ENCODE data around the gene CDH5. TPM values are rescaled to one million over a fixed set of nuclear protein-coding genes. Genes with fewer than 3 reads are reported as not detected.

CDH5 gene
- total RNA-seq, 1 experiment from 2014 or later = 0.28 TPM

GRCh38 chr16:66409156-66409555 is 42.7 kb downstream of the CDH5 start:
- ChIA-PET CTCF (no interaction called here), POLR2A (no interaction called here)
- DNase-seq (ENCODE audit: low spot score) = no peak
- Mint-ChIP-seq H3K27me3 (ENCODE audit: low read depth) (peaks cover 20% of the 10 kb centered on the region), H3K27ac (no peak overlapping the region), H3K9me3 (peaks cover 18% of the 10 kb centered on the region), H3K36me3 (no peaks in the 10 kb centered on the region), H3K4me1 (peaks cover 9% of the 10 kb centered on the region), H3K4me3 (no peak overlapping the region)
- TF ChIP-seq PRRX2 (CRISPR knock-in tag; IDR thresholded peaks at IDR 0.05) (no peak), GRHL2 (CRISPR knock-in tag; IDR thresholded peaks at IDR 0.05; ENCODE audit: insufficient replicate concordance, severe bottlenecking) (no peak), EMX1 (CRISPR knock-in tag; IDR thresholded peaks at IDR 0.05) (no peak), IRF2 (CRISPR knock-in tag; IDR thresholded peaks at IDR 0.05; ENCODE audit: borderline replicate concordance, low read depth) (no peak), ZNF423 (CRISPR knock-in tag; IDR thresholded peaks at IDR 0.05) (no peak), FOXJ3 (CRISPR knock-in tag; IDR thresholded peaks at IDR 0.05; ENCODE audit: borderline replicate concordance) (no peak), ZMAT4 (CRISPR knock-in tag; IDR thresholded peaks at IDR 0.05) (no peak), ZNF671 (CRISPR knock-in tag; IDR thresholded peaks at IDR 0.05) (no peak), NFATC4 (CRISPR knock-in tag; IDR thresholded peaks at IDR 0.05) (no peak), KAT7 (CRISPR knock-in tag; IDR thresholded peaks at IDR 0.05; ENCODE audit: borderline replicate concordance) (no peak), ETV6 (CRISPR knock-in tag; IDR thresholded peaks at IDR 0.05) (no peak), SOX15 (CRISPR knock-in tag; IDR thresholded peaks at IDR 0.05) (no peak), ZNF317 (CRISPR knock-in tag; IDR thresholded peaks at IDR 0.05; ENCODE audit: borderline replicate concordance, low read depth) (no peak)
- TF ChIP-seq, protein P1, sequence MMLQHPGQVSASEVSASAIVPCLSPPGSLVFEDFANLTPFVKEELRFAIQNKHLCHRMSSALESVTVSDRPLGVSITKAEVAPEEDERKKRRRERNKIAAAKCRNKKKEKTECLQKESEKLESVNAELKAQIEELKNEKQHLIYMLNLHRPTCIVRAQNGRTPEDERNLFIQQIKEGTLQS (CRISPR knock-in tag; conservative IDR thresholded peaks at IDR 0.05) = no peak
- TF ChIP-seq, protein P2, sequence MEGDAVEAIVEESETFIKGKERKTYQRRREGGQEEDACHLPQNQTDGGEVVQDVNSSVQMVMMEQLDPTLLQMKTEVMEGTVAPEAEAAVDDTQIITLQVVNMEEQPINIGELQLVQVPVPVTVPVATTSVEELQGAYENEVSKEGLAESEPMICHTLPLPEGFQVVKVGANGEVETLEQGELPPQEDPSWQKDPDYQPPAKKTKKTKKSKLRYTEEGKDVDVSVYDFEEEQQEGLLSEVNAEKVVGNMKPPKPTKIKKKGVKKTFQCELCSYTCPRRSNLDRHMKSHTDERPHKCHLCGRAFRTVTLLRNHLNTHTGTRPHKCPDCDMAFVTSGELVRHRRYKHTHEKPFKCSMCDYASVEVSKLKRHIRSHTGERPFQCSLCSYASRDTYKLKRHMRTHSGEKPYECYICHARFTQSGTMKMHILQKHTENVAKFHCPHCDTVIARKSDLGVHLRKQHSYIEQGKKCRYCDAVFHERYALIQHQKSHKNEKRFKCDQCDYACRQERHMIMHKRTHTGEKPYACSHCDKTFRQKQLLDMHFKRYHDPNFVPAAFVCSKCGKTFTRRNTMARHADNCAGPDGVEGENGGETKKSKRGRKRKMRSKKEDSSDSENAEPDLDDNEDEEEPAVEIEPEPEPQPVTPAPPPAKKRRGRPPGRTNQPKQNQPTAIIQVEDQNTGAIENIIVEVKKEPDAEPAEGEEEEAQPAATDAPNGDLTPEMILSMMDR (IDR thresholded peaks at IDR 0.05) = no peak
- TF ChIP-seq, protein P3, sequence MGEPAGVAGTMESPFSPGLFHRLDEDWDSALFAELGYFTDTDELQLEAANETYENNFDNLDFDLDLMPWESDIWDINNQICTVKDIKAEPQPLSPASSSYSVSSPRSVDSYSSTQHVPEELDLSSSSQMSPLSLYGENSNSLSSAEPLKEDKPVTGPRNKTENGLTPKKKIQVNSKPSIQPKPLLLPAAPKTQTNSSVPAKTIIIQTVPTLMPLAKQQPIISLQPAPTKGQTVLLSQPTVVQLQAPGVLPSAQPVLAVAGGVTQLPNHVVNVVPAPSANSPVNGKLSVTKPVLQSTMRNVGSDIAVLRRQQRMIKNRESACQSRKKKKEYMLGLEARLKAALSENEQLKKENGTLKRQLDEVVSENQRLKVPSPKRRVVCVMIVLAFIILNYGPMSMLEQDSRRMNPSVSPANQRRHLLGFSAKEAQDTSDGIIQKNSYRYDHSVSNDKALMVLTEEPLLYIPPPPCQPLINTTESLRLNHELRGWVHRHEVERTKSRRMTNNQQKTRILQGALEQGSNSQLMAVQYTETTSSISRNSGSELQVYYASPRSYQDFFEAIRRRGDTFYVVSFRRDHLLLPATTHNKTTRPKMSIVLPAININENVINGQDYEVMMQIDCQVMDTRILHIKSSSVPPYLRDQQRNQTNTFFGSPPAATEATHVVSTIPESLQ (CRISPR knock-in tag; IDR thresholded peaks at IDR 0.05) = no peak
- TF ChIP-seq, protein P4, sequence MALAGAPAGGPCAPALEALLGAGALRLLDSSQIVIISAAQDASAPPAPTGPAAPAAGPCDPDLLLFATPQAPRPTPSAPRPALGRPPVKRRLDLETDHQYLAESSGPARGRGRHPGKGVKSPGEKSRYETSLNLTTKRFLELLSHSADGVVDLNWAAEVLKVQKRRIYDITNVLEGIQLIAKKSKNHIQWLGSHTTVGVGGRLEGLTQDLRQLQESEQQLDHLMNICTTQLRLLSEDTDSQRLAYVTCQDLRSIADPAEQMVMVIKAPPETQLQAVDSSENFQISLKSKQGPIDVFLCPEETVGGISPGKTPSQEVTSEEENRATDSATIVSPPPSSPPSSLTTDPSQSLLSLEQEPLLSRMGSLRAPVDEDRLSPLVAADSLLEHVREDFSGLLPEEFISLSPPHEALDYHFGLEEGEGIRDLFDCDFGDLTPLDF (CRISPR knock-in tag; IDR thresholded peaks at IDR 0.05) = no peak
- TF ChIP-seq, protein P5, sequence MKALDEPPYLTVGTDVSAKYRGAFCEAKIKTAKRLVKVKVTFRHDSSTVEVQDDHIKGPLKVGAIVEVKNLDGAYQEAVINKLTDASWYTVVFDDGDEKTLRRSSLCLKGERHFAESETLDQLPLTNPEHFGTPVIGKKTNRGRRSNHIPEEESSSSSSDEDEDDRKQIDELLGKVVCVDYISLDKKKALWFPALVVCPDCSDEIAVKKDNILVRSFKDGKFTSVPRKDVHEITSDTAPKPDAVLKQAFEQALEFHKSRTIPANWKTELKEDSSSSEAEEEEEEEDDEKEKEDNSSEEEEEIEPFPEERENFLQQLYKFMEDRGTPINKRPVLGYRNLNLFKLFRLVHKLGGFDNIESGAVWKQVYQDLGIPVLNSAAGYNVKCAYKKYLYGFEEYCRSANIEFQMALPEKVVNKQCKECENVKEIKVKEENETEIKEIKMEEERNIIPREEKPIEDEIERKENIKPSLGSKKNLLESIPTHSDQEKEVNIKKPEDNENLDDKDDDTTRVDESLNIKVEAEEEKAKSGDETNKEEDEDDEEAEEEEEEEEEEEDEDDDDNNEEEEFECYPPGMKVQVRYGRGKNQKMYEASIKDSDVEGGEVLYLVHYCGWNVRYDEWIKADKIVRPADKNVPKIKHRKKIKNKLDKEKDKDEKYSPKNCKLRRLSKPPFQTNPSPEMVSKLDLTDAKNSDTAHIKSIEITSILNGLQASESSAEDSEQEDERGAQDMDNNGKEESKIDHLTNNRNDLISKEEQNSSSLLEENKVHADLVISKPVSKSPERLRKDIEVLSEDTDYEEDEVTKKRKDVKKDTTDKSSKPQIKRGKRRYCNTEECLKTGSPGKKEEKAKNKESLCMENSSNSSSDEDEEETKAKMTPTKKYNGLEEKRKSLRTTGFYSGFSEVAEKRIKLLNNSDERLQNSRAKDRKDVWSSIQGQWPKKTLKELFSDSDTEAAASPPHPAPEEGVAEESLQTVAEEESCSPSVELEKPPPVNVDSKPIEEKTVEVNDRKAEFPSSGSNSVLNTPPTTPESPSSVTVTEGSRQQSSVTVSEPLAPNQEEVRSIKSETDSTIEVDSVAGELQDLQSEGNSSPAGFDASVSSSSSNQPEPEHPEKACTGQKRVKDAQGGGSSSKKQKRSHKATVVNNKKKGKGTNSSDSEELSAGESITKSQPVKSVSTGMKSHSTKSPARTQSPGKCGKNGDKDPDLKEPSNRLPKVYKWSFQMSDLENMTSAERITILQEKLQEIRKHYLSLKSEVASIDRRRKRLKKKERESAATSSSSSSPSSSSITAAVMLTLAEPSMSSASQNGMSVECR (CRISPR knock-in tag; IDR thresholded peaks at IDR 0.05; ENCODE audit: borderline replicate concordance) = no peak
- no peak for ATAC-seq

Measured in WTC11 (cell line).